ENCODE measurements around the gene C2CD3. TPM values are rescaled to one million over a fixed set of nuclear protein-coding genes. Genes with fewer than 3 reads are reported as not detected.

The C2CD3 gene
- total and polyA plus RNA-seq, 10 of the 15 experiments (the other 5 are each of a cell fraction or from before 2014, with no cell fraction given) = 2.3 to 24.0 (median 16.3) TPM

DNA sequence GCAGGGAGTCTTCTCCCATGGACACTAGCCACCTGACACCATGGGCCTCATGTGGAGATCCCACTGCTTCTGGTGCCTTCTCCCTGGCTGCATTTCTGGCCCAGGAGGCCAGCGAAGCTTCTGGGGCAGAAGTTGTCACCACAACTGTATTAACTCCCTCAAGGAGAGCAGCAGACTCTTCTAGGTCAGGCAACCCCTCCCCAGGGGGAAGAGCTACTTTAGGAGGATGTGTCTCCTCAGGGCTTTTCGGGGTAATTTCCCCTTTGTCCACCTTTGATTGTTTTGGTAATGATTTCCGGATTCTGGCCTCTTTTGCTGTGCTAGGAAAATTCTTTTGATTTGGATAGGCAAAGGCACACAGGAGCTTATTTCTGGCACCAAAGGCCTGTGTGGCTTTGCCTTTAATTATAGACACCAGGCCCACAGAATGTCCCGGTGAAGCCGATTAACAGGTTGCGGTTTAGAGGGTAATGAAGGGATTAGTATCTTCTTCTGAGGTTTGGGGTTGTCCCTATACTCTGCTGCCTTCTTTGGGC, 179.3 kb downstream of the C2CD3 start (continued):
- TF ChIP-seq ZNF384 (IDR thresholded peaks at IDR 0.05; ENCODE audit: borderline replicate concordance, low read depth, low read length) (no peak), MYB (IDR thresholded peaks at IDR 0.05; ENCODE audit: borderline replicate concordance, low read depth, low read length) (no peak), PAX5 (IDR thresholded peaks at IDR 0.05; ENCODE audit: borderline replicate concordance, low read depth, low read length) (no peak), HDAC2 (IDR thresholded peaks at IDR 0.05) (no peak), CHD4 (IDR thresholded peaks at IDR 0.05) (no peak), NFIC (IDR thresholded peaks at IDR 0.05; ENCODE audit: low read depth, low read length) (peak; percentile 62), SRF (IDR thresholded peaks at IDR 0.05; ENCODE audit: low read depth in 2 of 2, low read length in 2 of 2) (peak in 1 of 2 experiments; percentile 71; a peak in 1 of 4 replicates), BRCA1 (IDR thresholded peaks at IDR 0.05; ENCODE audit: low read depth, low read length) (no peak), KAT2A (conservative IDR thresholded peaks at IDR 0.05; ENCODE audit: control insufficient read depth, low read depth, low read length) (no peak), TBL1XR1 (IDR thresholded peaks at IDR 0.05; ENCODE audit: low read depth, low read length) (peak; percentile 54; the same call in 1 of the 2 replicates), HCFC1 (IDR thresholded peaks at IDR 0.05; ENCODE audit: low read length) (no peak), NBN (IDR thresholded peaks at IDR 0.05) (peak; percentile 73), IKZF2 (IDR thresholded peaks at IDR 0.05) (peak; percentile 78 to 81), NR2F1 (conservative IDR thresholded peaks at IDR 0.05) (0 out of 2 replicates have a peak, but pooled peaks have one; percentile 12), CEBPB (IDR thresholded peaks at IDR 0.05; ENCODE audit: borderline replicate concordance in 1 of 2, low read depth in 2 of 2, low read length in 2 of 2) (no peak), ZBED1 (IDR thresholded peaks at IDR 0.05; ENCODE audit: borderline replicate concordance) (no peak), MTA2 (IDR thresholded peaks at IDR 0.05; ENCODE audit: low read depth) (peak; percentile 92), IKZF1 (conservative IDR thresholded peaks at IDR 0.05) (peak; percentile 75), JUNB (IDR thresholded peaks at IDR 0.05) (no peak)
- TF ChIP-seq, protein P1, sequence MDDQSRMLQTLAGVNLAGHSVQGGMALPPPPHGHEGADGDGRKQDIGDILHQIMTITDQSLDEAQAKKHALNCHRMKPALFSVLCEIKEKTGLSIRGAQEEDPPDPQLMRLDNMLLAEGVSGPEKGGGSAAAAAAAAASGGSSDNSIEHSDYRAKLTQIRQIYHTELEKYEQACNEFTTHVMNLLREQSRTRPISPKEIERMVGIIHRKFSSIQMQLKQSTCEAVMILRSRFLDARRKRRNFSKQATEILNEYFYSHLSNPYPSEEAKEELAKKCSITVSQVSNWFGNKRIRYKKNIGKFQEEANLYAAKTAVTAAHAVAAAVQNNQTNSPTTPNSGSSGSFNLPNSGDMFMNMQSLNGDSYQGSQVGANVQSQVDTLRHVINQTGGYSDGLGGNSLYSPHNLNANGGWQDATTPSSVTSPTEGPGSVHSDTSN (IDR thresholded peaks at IDR 0.05; ENCODE audit: insufficient replicate concordance, low read depth, low read length) = no peak
- TF ChIP-seq, protein P2, sequence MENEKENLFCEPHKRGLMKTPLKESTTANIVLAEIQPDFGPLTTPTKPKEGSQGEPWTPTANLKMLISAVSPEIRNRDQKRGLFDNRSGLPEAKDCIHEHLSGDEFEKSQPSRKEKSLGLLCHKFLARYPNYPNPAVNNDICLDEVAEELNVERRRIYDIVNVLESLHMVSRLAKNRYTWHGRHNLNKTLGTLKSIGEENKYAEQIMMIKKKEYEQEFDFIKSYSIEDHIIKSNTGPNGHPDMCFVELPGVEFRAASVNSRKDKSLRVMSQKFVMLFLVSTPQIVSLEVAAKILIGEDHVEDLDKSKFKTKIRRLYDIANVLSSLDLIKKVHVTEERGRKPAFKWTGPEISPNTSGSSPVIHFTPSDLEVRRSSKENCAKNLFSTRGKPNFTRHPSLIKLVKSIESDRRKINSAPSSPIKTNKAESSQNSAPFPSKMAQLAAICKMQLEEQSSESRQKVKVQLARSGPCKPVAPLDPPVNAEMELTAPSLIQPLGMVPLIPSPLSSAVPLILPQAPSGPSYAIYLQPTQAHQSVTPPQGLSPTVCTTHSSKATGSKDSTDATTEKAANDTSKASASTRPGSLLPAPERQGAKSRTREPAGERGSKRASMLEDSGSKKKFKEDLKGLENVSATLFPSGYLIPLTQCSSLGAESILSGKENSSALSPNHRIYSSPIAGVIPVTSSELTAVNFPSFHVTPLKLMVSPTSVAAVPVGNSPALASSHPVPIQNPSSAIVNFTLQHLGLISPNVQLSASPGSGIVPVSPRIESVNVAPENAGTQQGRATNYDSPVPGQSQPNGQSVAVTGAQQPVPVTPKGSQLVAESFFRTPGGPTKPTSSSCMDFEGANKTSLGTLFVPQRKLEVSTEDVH (IDR thresholded peaks at IDR 0.05; ENCODE audit: low read depth, partially characterized antibody) = no peak
- TF ChIP-seq, protein P3, sequence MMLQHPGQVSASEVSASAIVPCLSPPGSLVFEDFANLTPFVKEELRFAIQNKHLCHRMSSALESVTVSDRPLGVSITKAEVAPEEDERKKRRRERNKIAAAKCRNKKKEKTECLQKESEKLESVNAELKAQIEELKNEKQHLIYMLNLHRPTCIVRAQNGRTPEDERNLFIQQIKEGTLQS (IDR thresholded peaks at IDR 0.05; ENCODE audit: borderline replicate concordance, extremely low read depth, low read depth, low read length) = no peak
- TF ChIP-seq, protein P4, sequence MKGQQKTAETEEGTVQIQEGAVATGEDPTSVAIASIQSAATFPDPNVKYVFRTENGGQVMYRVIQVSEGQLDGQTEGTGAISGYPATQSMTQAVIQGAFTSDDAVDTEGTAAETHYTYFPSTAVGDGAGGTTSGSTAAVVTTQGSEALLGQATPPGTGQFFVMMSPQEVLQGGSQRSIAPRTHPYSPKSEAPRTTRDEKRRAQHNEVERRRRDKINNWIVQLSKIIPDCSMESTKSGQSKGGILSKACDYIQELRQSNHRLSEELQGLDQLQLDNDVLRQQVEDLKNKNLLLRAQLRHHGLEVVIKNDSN (IDR thresholded peaks at IDR 0.05; ENCODE audit: borderline replicate concordance, extremely low read length, insufficient read depth, low read depth, low read length) = no peak
- TF ChIP-seq, protein P5, sequence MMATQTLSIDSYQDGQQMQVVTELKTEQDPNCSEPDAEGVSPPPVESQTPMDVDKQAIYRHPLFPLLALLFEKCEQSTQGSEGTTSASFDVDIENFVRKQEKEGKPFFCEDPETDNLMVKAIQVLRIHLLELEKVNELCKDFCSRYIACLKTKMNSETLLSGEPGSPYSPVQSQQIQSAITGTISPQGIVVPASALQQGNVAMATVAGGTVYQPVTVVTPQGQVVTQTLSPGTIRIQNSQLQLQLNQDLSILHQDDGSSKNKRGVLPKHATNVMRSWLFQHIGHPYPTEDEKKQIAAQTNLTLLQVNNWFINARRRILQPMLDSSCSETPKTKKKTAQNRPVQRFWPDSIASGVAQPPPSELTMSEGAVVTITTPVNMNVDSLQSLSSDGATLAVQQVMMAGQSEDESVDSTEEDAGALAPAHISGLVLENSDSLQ (IDR thresholded peaks at IDR 0.05) = no peak
